ENCODE measurements around the gene BAHCC1.

Gene BAHCC1

DNA sequence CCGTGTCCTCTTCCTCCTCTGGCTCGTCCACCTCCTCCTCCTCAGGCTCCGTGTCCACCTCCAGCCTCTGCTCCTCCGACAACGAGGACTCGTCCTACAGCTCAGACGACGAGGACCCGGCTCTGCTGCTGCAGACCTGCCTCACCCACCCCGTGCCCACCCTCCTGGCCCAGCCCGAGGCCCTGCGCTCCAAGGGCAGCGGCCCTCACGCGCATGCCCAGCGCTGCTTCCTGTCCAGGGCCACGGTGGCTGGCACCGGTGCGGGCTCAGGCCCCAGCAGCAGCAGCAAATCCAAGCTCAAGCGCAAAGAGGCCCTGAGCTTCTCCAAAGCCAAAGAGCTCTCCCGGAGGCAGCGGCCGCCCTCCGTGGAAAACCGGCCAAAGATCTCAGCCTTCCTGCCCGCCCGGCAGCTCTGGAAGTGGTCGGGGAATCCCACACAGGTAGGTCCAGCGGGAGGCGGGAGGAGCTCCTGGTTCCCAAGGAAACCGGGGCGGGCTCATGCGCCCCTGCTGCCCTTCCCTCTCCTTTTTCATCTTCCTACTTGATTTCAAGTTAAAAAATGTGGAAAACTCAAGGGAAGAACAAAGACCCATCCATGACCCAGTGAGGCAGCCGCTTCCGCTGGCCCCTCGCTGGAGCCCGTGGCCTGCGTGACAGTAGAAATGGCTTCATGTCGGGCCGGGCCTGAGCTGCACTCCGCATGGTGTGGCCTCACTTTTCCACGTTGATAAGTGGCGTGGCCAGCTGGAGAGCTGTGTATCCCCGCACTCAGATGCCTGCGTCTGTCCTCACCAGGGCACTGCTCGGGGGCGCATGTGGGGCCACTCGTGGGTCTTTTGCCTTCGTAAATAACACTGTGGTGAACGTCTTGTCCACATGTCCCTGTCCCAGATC is 66.6 kb downstream of the BAHCC1 start:
- TF ChIP-seq GATA2 (IDR thresholded peaks at IDR 0.05; ENCODE audit: low read depth, low read length) = no peak
- no peak for TF ChIP-seq GATA3 (IDR thresholded peaks at IDR 0.05; ENCODE audit: low read depth, low read length)

DNA sequence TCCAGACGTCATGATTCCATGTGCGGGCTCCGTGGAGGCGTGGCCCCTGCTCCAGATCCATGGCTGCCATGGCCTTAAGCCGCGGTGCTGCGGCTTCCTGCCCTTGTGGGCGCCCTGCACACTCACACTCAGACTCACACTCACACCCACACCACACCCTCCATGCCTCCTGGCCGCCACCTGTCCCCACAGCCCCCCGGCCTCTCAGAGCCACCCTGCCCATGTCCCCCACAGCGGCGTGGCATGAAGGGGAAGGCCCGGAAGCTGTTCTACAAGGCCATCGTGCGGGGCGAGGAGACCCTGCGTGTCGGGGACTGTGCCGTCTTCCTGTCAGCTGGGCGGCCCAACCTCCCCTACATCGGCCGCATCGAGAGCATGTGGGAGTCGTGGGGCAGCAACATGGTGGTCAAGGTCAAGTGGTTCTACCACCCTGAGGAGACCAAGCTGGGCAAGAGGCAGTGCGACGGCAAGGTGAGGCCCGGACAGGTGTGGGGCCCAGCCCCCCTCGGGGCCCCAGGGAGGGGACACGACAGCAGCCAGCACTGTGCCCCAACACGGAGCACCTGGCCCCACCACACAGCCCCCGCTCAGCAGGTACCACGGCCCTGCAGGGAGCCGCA is 67.4 kb downstream of the BAHCC1 start:
- TF ChIP-seq GATA3 (IDR thresholded peaks at IDR 0.05; ENCODE audit: low read depth, low read length) (no peak), GATA2 (IDR thresholded peaks at IDR 0.05; ENCODE audit: low read depth, low read length) (no peak)

DNA sequence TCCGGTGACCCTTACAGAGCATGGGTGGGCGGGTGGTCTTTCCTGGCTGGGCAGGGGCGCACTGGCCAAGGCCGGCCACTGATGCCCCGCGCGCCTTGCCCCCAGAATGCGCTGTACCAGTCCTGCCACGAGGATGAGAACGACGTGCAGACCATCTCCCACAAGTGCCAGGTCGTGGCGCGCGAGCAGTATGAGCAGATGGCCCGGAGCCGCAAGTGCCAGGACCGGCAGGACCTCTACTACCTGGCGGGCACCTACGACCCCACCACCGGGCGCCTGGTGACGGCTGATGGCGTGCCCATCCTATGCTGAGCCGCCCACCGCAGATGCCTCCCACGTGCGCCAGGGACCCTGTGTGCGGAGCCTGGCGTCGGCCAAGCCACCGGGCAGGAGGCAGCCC is 68.2 kb downstream of the BAHCC1 start:
- no peak for TF ChIP-seq GATA2 (IDR thresholded peaks at IDR 0.05; ENCODE audit: low read depth, low read length)
- no peak for TF ChIP-seq GATA3 (IDR thresholded peaks at IDR 0.05; ENCODE audit: low read depth, low read length)

DNA sequence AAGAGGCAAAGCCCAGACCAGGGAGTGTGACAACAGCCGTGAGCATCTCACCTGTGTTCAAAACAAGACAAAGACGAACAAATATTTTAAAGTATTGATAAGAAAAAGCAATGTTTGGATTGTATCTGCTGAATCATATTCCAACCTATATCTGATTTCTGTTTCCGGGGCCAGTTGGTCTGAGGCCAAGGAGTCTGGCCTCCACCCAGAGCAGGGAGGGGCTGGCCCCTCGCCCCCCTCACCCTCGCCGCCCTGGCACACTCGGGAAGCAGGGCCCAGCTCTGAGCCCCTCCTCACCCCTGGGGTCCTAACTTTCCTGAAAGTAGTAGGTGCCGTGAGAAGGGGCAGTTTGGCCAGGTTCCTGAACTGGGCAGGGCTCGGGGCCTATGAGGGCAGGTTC is 69.3 kb downstream of the BAHCC1 start:
- TF ChIP-seq GATA3 (IDR thresholded peaks at IDR 0.05; ENCODE audit: low read depth, low read length) = no peak
- TF ChIP-seq GATA2 (IDR thresholded peaks at IDR 0.05; ENCODE audit: low read depth, low read length) = no peak

DNA sequence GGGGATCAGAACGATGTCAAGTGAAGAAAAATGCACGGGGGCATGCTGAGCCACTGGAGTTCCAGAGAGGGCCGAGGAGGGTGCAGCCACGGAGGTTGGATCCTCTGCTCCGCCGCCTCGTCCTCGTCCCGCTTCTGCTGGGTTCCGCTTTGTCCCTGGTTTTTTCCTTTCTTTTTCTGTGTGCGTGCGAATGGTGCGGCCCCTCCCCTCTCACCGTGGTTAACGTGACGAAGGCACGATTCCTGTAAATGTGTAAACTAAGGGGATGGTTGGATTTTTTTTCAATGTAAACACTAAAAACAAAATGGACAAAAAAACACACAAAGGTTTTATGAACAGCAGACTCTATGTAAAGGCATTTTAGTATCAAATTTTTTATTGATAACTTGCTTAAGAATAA is 70.7 kb downstream of the BAHCC1 start:
- no peak for TF ChIP-seq GATA3 (IDR thresholded peaks at IDR 0.05; ENCODE audit: low read depth, low read length)
- TF ChIP-seq GATA2 (IDR thresholded peaks at IDR 0.05; ENCODE audit: low read depth, low read length) = no peak

DNA sequence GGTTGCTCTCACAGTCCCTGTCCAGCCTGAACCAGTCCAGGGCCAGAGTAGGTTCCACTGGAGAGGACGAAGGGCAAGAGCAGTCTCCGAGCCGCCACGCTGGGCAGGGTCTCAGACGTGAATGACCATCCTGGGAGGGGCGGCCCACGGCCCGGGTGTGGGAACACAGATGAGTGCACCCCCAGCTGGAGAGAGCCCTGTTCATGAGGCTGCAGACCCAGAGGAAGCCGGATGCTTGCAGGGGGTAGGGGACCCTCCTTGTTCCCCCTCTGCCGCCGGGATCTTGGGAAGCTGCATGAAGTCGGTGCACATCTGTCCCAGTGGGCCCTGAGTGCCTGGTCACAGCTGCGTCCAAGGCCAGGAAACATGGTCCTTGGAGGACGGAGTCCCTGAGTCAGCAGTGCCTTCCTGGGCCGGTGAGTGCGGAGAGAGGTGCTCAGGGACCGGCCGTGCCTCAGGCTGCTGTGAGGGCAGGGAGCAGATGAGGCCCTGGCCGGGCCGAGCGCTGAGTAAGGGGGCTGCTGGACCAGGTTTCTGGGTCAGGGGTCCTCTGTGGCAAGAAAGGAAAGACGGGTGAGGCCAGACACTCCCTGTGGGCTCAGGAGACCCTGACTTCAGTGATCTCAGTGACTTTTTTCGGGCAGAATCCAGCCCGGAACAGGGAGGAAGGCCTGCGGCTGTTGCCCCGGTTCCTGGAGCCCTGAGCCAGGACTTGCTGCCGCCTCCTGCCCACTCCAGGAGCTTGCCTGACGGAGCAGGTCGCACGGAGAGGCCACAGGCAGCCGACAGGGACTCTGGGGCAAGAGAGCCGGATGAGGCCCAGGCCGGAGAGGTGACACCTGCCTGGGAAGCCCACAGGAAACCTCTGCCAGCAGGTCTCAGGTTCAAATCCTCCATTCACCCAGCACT is 71.6 kb downstream of the BAHCC1 start:
- TF ChIP-seq GATA3 (IDR thresholded peaks at IDR 0.05; ENCODE audit: low read depth, low read length) (no peak), GATA2 (IDR thresholded peaks at IDR 0.05; ENCODE audit: low read depth, low read length) (no peak)

DNA sequence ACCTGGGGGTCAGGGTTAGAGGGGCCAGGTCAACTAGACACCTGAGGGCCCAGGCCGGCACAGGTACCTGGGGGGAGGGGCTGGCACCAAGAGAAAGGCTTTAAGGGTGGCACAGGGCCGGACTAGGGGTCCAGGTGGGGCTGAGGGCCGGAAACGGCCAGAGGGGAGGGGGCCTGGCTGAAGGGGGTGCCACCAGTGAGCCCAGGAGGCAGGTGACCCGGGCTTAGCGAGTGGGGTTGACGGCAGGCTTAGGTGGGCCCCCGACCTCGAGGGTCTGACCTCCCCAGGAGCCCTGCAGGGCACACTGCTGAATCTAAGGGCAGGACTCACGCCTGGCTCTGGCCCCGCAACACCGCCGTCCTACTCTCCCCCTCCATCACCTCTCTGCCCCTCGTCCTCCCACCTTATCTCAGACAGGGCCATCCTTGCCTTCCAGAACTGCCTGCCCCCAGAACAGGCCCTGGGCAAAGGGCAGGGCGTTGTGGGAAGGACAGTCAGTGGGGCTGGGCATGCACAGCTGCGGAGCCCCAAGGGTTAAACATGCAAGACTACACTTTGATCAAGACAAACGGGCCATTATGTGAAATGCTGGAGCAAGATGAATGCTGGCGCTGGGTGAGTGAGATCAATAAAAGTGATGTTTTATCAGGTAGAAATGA is 73.0 kb downstream of the BAHCC1 start:
- no peak for TF ChIP-seq GATA2 (IDR thresholded peaks at IDR 0.05; ENCODE audit: low read depth, low read length)
- no peak for TF ChIP-seq GATA3 (IDR thresholded peaks at IDR 0.05; ENCODE audit: low read depth, low read length)

DNA sequence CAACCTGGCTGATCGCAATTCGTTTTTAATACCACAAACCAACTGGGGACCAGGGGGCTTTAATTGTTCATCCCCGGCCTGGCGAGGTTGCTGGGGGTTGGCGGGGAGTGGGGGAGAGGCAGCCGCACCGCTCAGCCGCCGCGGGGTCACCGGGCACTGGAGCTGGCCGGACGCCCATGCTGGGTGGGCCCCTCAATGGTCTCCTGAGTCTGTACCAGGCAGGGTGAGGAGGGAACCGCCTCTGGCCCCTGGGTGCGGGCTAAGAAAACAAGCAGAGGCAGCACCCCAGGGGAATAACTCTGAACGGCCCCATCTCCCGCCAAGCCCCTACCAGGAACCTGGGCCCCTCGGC is 73.5 kb downstream of the BAHCC1 start:
- TF ChIP-seq GATA3 (IDR thresholded peaks at IDR 0.05; ENCODE audit: low read depth, low read length) (no peak), GATA2 (IDR thresholded peaks at IDR 0.05; ENCODE audit: low read depth, low read length) (no peak)

DNA sequence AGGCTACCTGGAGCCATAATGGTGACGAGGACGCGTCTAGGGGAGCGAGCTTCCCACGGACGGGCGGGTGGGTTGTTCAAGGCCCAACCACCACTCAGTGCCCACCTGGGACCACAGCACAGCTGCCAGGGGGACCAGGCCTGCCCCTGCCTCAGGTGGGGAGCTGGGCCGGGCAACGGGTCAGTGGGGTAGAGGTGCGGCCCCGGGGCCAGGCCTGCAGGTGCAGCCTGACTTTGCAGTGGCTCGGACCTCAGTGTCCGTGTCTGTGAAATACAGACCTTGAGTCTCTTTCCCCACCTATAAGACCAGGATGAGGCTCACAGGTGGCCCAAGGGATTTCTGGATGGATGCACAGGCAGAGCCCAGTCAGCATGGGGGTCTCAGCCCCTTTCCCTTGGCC is 74.0 kb downstream of the BAHCC1 start:
- TF ChIP-seq GATA2 (IDR thresholded peaks at IDR 0.05; ENCODE audit: low read depth, low read length) = no peak
- no peak for TF ChIP-seq GATA3 (IDR thresholded peaks at IDR 0.05; ENCODE audit: low read depth, low read length)

DNA sequence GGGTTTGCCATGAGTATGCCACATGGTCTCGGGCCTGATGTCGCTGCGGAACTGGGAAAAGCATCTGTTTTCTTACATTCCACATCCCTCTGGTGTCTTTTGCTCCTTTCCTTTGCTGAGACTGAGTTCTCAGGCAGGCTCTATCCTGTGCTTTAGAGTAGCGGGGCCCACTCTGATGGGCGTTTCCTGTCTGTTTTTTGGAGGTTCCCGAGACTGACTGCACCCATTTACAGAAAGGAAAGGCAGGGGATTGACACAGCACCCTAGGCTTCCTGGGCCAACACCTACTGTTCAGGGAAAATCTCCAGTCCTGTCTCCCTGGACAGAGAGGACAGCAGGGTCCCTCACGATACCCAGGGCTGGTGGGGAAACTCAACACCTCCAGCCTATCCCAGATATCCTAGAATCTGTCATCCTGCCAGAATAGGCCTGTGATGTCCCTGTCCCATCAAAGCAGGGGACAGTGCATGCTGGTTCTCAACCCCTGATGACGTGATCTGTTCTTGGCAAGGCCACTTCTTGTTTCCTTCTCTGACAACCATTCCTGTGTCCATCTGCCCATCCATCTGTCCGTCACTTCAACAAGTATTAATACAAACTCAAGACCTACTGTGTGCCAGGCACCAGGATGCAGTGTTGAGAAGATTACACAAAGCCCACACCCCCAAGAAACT is 75.2 kb downstream of the BAHCC1 start:
- TF ChIP-seq GATA2 (IDR thresholded peaks at IDR 0.05; ENCODE audit: low read depth, low read length) = no peak
- no peak for TF ChIP-seq GATA3 (IDR thresholded peaks at IDR 0.05; ENCODE audit: low read depth, low read length)

DNA sequence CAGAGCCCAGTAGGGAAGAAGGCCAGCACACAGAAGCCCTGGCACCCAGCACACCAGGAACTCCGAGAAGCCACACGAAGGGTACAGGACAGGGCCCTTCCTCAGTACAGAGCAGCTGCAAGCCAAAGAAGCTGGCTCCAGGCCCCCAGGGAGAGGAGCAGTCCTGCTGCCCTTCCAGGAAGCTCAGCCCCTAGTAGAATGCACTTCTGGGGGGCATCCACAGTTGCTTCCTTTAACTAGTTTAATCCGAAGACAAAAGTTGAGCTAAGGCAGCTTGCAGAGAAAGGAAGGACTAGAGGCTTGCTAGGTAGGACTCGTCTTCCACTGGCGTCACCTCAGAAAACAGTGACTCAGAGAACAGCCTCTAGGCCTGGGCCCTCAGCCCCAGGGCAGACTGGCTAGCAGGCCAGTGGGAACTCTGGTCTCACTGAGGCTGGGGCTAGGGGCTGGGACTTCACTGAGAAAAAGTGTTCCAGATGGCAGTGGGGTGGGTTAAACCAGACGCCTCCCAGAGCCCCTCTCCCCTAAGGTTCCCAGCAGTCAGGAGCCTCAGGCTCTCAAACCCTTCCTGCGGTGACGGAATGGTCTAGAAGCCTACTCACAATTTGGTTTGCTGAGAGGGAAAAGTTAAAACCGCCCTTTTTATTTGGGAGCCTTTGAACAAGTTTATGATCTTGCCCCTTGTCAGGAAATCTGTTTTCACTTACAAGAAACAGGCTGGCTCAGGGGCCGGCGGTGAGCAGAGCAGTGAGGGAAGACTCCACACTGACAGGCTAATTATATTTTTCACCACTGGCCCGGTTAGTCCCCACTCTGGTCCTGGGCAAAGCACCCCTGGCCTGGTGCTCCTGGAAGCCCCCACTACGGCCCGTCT is 75.9 kb downstream of the BAHCC1 start:
- TF ChIP-seq GATA3 (IDR thresholded peaks at IDR 0.05; ENCODE audit: low read depth, low read length) (no peak), GATA2 (IDR thresholded peaks at IDR 0.05; ENCODE audit: low read depth, low read length) (no peak)

DNA sequence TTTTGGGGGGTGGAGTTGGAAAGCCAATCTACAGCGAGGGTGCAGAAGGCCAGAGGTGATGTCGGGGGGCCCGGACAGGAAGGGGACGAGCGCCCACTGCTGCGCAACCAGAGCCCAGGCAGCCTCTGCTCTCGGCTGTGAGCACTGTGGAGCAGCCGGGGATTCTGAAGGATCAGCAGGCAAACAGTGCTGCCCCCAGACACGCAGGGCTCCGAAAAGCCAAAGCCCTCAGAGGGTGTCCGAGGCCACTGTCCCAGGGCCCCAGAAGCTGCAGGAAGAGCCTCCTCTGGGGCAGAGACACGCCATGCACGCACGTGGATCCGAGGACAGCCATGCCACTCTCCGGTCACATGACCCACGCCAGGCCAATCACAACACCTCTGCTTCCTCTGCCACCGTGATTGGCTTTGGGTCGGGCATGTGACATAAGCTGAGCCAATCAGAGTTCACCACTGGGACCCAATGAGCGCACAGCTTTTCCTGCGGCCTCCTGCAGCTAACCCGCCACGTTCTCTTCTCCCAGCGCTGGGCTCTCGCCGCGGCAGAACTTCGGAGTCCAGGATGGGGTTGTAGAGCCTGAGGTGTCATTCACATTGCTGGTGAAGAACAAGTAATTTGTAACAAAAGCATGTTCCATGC is 76.7 kb downstream of the BAHCC1 start:
- no peak for TF ChIP-seq GATA3 (IDR thresholded peaks at IDR 0.05; ENCODE audit: low read depth, low read length)

All from SH-SY5Y (cell line).